Islet of Langerhans (tissue), 1 donor: Measurements from ENCODE around the gene CHST6.
"Not testable (repeated sequence)": the region's sequence is repeated elsewhere in the genome, so short reads cannot be mapped to it uniquely, and the experiment has no call there.

Experiments
- FAIRE-seq: peaks from one replicate; lab custom pipeline; 2011; peaks lifted over from hg19 to GRCh38; lab: Jason Lieb, UNC

CHST6 gene

GRCh38 chr16:75495076-75495674 lies at the start of gene CHST6:
Gene CHST6, minus strand, starts transcription at chr16:75495441. Its CDS starts 15,613 bp downstream, at chr16:75479828.
- FAIRE-seq: no peak

GRCh38 chr16:75542462-75542861 lies 47.2 kb upstream of the CHST6 start:
- not testable (repeated sequence) for FAIRE-seq

- FAIRE-seq: no peak
Observed at GRCh38 chr16:75541236-75541635, 46.0 kb upstream of the CHST6 start.

- FAIRE-seq: not testable (repeated sequence)
Observed at GRCh38 chr16:75538882-75539565, 43.8 kb upstream of the CHST6 start.

GRCh38 chr16:75537776-75538175 lies 42.5 kb upstream of the CHST6 start:
- FAIRE-seq: no peak

GRCh38 chr16:75535901-75536300 lies 40.7 kb upstream of the CHST6 start, which contains the start of gene CHST5:
Gene CHST5, minus strand, starts transcription at chr16:75536108. Its CDS starts 5,724 bp downstream, at chr16:75530384.
- no peak for FAIRE-seq

GRCh38 chr16:75535211-75535843 lies 40.1 kb upstream of the CHST6 start:
- FAIRE-seq: no peak

GRCh38 chr16:75534560-75535205 lies 39.4 kb upstream of the CHST6 start:
- FAIRE-seq: no peak

GRCh38 chr16:75532791-75533190 lies 37.5 kb upstream of the CHST6 start:
- no peak for FAIRE-seq

- no peak for FAIRE-seq
Observed at GRCh38 chr16:75532142-75532765, 37.0 kb upstream of the CHST6 start.

- FAIRE-seq: no peak
Observed at GRCh38 chr16:75529959-75530358, 34.7 kb upstream of the CHST6 start.

GRCh38 chr16:75529056-75529905 lies 34.0 kb upstream of the CHST6 start:
- FAIRE-seq: no peak

GRCh38 chr16:75527825-75528299 lies 32.6 kb upstream of the CHST6 start:
- no peak for FAIRE-seq

- no peak for FAIRE-seq
Observed at GRCh38 chr16:75526032-75526790, 31.0 kb upstream of the CHST6 start.

GRCh38 chr16:75519175-75519574 lies 23.9 kb upstream of the CHST6 start:
- FAIRE-seq: no peak

GRCh38 chr16:75516189-75516966 lies 21.1 kb upstream of the CHST6 start:
- FAIRE-seq: not testable (repeated sequence)

- no peak for FAIRE-seq
Observed at GRCh38 chr16:75514296-75514695, 19.1 kb upstream of the CHST6 start.

GRCh38 chr16:75506574-75506973 lies 11.3 kb upstream of the CHST6 start:
- no peak for FAIRE-seq

- FAIRE-seq: no peak
Observed at GRCh38 chr16:75506107-75506506, 10.9 kb upstream of the CHST6 start.

- no peak for FAIRE-seq
Observed at GRCh38 chr16:75503801-75504200, 8.6 kb upstream of the CHST6 start.
